GM12878 (cell line): ENCODE results near the gene NDUFC2.
"Not testable (repeated sequence)": the region's sequence is repeated elsewhere in the genome, so short reads cannot be mapped to it uniquely, and the experiment has no call there.

Experiments
- E2F4 ChIP-seq: IDR thresholded peaks from 2 replicates; pipeline ENCODE4 v1.6.1; 2012; ENCODE audit warnings: low read depth, low read length, improper control_type of control experiment
- EGR1 ChIP-seq, 2 experiments: IDR thresholded peaks; 1 replicate in 1 of 2; 2 replicates in 1 of 2; pipeline ENCODE4 v1.6.1; 2011 to 2012; ENCODE audit warnings: low read depth in 2 of 2, low read length in 2 of 2, borderline replicate concordance in 1 of 2, mild to moderate bottlenecking in 1 of 2, moderate library complexity in 1 of 2
- HDGF ChIP-seq: fragments of 450-650 bp; IDR thresholded peaks from 2 replicates; pipeline ENCODE4 v1.6.1; 2016; ENCODE audit warnings: antibody characterized with exemption
- PAX5 ChIP-seq: IDR thresholded peaks from 2 replicates; pipeline ENCODE4 v1.6.1; 2011; ENCODE audit warnings: low read depth, low read length, borderline replicate concordance
- RAD21 ChIP-seq: IDR thresholded peaks from 2 replicates; pipeline ENCODE4 v1.6.1; 2011; ENCODE audit warnings: mild to moderate bottlenecking, low read depth, low read length, moderate library complexity; ENCODE audit not compliant: insufficient read depth
- ZNF687 ChIP-seq: fragments of 450-650 bp; IDR thresholded peaks from 2 replicates; pipeline ENCODE4 v1.6.1; 2017; ENCODE audit warnings: mild to moderate bottlenecking, moderate library complexity
- TF ChIP-seq, protein P1 (sequence below), 3 experiments: IDR thresholded peaks in 2 of 3; conservative IDR thresholded peaks in 1 of 3; 2 replicates each; pipeline ENCODE4 v1.5.1; 2011; ENCODE audit warnings: low read depth in 3 of 3, low read length in 3 of 3, mild to moderate bottlenecking in 3 of 3, control low read depth in 2 of 3, moderate library complexity in 2 of 3, inconsistent platforms in 1 of 3, mixed read lengths in 1 of 3; ENCODE audit not compliant: control insufficient read depth in 2 of 3, insufficient read depth in 1 of 3; ENCODE audit errors: extremely low read depth in 1 of 3

DNA sequence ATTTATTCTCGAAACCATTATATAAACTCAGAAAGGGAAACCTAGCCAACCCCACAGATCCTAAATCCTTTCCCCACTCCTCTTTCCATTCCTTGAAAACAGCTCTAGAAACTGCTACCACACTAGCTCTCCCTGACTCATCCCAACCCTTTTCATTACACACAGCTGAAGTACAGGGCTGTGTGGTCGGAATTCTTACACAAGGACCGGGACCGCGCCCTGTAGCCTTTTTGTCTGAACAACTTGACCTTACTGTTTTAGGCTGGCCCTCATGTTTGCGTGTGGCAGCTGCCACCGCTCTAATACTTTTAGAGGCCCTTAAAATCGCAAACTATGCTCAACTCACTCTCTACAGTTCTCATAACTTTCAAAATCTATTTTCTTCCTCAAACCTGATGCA, 4.8 kb upstream of the NDUFC2 start:
- TF ChIP-seq PAX5; HDGF; EGR1 (IDR thresholded peaks at IDR 0.05; ENCODE audit: borderline replicate concordance in 1 of 2, low read depth in 2 of 2, low read length in 2 of 2); RAD21; E2F4; ZNF687: not testable (repeated sequence)
- TF ChIP-seq, protein P1, sequence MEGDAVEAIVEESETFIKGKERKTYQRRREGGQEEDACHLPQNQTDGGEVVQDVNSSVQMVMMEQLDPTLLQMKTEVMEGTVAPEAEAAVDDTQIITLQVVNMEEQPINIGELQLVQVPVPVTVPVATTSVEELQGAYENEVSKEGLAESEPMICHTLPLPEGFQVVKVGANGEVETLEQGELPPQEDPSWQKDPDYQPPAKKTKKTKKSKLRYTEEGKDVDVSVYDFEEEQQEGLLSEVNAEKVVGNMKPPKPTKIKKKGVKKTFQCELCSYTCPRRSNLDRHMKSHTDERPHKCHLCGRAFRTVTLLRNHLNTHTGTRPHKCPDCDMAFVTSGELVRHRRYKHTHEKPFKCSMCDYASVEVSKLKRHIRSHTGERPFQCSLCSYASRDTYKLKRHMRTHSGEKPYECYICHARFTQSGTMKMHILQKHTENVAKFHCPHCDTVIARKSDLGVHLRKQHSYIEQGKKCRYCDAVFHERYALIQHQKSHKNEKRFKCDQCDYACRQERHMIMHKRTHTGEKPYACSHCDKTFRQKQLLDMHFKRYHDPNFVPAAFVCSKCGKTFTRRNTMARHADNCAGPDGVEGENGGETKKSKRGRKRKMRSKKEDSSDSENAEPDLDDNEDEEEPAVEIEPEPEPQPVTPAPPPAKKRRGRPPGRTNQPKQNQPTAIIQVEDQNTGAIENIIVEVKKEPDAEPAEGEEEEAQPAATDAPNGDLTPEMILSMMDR (IDR thresholded peaks at IDR 0.05 in 2 of 3, conservative IDR thresholded peaks at IDR 0.05 in 1 of 3; ENCODE audit: control insufficient read depth in 2 of 3, extremely low read depth in 1 of 3, insufficient read depth in 1 of 3, low read depth in 3 of 3, low read length in 3 of 3) = not testable (repeated sequence)
